GM12872 (cell line): Measurements from ENCODE around the gene RGPD5.
"Not testable (repeated sequence)": the region's sequence is repeated elsewhere in the genome, so short reads cannot be mapped to it uniquely, and the experiment has no call there.

Source experiments
- TF ChIP-seq, protein P1 (sequence below): IDR thresholded peaks from 3 replicates; pipeline ENCODE4 v1.5.1; 2011; ENCODE audit warnings: low read depth, mild to moderate bottlenecking, low read length, moderate library complexity; ENCODE audit not compliant: insufficient read depth

The RGPD5 gene

DNA sequence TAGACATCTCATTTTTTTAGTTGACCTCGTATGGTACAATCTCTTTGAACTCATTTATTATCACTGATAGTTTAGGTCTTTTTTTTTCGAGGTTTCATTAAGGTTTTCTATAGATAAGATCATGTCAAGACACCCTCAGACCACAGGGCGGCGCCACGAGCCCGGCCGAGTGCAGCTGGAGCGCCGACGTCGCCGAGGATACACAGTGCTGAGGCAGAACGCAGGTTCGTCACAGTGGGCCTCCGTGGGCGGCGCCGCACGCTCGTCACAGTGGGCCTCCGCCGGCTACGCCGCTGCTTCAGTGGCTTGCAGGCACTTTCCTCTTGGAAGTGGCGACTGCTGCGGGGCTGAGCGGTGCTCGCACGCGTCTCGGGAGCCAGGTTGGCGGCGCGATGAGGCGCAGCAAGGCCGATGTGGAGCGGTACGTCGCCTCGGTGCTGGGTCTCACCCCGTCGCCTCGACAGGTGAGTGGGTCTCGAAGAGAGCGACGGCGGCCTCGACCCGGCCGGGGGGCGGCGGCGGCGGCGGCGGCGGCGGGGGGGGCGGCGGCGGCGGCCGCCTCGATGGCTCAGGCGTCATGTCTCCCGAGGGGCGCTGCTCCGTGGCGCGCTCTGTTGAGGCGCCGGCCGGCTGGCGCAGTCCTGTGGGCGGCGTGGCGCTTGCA is at the start of gene RGPD5:
Gene RGPD5 (plus strand): TSS at position 232 of the 664 bp plus-strand sequence. CDS start 161 bp downstream, at position 393.
- TF ChIP-seq, protein P1, sequence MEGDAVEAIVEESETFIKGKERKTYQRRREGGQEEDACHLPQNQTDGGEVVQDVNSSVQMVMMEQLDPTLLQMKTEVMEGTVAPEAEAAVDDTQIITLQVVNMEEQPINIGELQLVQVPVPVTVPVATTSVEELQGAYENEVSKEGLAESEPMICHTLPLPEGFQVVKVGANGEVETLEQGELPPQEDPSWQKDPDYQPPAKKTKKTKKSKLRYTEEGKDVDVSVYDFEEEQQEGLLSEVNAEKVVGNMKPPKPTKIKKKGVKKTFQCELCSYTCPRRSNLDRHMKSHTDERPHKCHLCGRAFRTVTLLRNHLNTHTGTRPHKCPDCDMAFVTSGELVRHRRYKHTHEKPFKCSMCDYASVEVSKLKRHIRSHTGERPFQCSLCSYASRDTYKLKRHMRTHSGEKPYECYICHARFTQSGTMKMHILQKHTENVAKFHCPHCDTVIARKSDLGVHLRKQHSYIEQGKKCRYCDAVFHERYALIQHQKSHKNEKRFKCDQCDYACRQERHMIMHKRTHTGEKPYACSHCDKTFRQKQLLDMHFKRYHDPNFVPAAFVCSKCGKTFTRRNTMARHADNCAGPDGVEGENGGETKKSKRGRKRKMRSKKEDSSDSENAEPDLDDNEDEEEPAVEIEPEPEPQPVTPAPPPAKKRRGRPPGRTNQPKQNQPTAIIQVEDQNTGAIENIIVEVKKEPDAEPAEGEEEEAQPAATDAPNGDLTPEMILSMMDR = not testable (repeated sequence)

DNA sequence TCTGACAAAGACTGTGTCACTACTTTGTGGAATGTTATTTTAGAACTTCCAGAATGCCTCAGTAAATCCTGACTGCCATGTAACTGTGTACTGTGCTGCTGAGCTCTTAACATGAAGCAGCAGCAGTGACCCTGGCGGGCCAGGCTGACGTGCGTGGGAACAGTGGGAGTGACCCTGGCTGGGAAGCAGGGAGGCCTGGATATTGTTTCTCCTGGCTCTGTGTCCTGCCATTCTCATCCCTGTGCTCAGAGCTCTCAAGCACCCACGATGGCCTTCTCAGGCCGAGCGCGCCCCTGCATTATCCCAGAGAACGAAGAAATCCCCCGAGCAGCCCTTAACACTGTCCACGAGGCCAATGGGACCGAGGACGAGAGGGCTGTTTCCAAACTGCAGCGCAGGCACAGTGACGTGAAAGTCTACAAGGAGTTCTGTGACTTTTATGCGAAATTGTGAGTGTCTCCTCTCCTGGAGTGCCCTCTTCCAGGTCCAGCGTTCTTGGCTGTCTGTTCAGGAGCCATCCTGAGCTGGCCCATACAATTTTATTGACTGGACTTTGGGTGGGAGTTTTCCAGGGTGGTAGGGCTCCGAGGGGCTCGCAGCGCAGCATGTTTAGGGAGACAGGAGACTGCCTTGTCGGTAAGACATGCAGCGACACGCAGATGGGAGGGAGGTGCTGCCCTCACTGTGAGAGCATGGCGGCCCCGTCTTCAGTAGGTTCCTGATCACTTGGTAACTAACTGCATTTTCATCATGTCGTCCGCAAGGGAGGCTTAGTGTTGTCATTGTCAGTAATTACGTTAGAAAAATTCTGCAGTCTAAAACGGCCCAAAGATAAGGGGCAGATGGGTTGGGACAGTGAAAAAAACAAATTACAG is 104.6 kb downstream of the RGPD5 start, which contains the start of gene LIMS3:
Gene LIMS3 (plus strand): TSS at position 227 of the 875 bp plus-strand sequence. CDS start 41 bp downstream, at position 268.
- TF ChIP-seq, protein P1 = not testable (repeated sequence)
